Embryonic facial prominence (tissue), 1 donor: Measurements from ENCODE around the gene ZNF611.
A peak's percentile ranks its signal among the peaks of the same experiment; 100 is the strongest.
"Not testable (repeated sequence)": the region's sequence is repeated elsewhere in the genome, so short reads cannot be mapped to it uniquely, and the experiment has no call there.

ENCODE experiments used
- DNase-seq: peaks from one replicate; pipeline ENCODE4 v3.0.0-alpha.2; 2016; ENCODE audit errors: extremely low spot score

ZNF611 gene

GRCh38 chr19:52734893-52735661 is at the start of gene ZNF611:
TSS of gene ZNF611 (minus strand) at chr19:52735044. CDS start at chr19:52715894, 19,150 bp downstream.
- DNase-seq, result peak; percentile 82

DNA sequence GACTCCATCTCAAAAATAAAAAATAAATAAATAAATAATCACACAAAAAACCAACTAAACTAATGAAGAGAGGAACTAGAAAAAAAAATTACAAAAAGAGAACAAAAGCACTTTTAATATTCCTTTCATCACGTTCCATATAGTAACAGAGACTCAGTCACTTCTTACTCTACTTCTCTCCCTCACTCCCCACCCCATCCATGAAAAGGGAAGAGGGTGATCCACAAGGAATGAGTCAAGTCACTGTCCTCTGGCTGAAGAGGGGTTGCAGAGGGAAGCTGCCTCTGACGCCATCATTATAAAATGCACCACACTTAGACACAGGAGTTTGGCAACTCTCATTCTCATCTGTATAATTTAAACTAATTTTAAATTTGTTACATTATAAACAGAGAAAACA is 48.0 kb upstream of the ZNF611 start:
- not testable (repeated sequence) for DNase-seq

DNA sequence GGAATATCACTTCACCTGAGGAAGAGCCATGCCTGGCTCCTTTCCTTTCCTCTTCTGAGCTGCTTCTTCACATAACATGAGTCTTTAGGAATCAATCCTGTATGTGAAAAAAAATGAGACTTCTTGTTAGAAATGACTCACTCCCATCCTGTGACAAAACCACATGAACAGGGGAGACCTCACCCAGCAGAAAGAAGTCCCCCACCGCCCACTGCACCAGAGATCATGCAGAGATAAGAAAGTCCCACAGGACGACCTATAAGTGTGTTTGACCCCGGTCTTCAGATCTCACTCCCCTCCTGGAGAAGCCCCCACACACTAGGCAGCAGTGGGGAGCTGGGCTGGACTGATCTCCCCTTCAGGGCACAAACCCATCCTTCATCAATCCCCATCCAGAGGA is 44.0 kb upstream of the ZNF611 start:
- no peak for DNase-seq

DNA sequence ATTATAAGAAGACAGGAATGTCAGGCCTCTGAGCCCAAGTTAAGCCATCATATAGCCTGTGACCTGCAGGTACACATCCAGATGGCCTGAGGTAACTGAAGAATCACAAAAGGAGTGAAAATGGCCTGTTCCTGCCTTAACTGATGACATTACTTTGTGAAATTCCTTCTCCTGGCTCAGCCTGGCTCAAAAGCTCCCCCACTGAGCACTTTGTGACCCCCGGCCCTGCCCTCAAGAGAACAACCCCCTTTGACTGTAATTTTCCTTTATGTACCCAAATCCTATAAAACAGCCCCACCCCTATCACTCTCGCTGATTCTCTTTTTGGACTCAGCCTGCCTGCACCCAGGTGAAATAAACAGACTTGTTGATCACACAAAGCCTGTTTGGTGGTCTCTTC is 21.6 kb upstream of the ZNF611 start:
- not testable (repeated sequence) for DNase-seq

DNA sequence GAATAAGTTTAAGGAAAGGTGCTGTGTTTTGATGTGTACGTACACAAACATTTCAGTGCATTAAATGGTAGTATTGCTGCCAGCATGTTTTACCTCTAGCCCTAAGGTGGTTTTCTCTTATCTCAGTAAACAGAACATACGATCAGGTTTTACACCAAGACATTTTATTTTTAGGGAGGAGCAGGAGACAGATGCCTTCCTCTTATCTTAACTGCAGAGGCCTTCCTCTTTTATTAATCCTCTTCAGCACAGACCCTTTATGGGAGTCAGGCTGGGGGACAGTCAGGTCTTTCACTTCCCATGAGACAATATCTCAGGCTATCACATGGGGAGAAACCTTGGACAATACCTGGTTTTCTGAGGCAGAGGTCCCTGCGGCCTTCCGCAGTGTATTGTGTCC is 14.9 kb upstream of the ZNF611 start:
- no peak for DNase-seq

- no peak for DNase-seq
Measured at GRCh38 chr19:52748336-52748950, 13.6 kb upstream of the ZNF611 start.

DNA sequence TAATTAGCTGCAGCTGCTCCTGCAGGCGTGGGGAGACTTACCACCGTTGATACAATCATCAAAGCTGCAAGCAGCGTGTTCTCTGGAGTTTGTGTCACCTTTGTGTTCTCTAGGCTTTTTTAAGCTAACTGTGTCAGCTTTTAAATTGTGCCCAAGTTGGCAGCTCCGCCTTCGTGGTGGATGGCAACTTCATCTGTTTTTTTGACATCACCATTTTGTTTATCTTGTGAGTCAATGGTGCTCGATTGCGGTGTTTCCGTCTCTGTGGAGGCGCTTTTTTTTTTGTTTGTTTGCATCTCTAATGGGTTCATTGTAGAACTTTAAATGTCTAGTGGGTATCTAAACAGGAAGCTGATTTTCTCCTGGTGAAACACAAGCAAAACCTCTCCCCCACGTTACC is 11.1 kb upstream of the ZNF611 start:
- DNase-seq, result not testable (repeated sequence)

- DNase-seq, result no peak
Measured at GRCh38 chr19:52743091-52743490, 8.2 kb upstream of the ZNF611 start.

GRCh38 chr19:52742516-52742915 is 7.7 kb upstream of the ZNF611 start:
- DNase-seq, result no peak

- no peak for DNase-seq
Measured at GRCh38 chr19:52741951-52742485, 7.2 kb upstream of the ZNF611 start.

GRCh38 chr19:52741371-52741770 is 6.5 kb upstream of the ZNF611 start:
- not testable (repeated sequence) for DNase-seq

GRCh38 chr19:52739576-52739975 is 4.7 kb upstream of the ZNF611 start:
- no peak for DNase-seq

DNA sequence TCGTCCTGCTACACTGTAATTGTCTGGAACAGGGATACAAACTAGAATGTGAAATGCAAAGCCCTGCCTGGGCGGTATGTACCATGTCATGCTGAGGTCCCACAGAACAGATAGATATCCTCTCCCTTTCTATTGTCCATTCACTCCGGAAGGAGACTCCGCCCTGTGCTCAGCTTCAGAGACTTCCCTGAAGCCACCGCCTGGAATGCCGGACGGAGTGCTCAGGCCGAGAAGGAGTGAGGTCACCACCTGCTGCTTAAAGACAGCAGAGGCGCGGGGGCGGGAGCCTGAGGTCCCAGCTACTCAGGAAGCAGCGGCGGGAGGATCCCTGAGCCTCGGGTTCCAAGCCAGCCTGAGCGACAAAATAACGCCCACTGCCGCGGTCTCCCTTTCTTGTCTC is 890 bp upstream of the ZNF611 start:
- no peak for DNase-seq

DNA sequence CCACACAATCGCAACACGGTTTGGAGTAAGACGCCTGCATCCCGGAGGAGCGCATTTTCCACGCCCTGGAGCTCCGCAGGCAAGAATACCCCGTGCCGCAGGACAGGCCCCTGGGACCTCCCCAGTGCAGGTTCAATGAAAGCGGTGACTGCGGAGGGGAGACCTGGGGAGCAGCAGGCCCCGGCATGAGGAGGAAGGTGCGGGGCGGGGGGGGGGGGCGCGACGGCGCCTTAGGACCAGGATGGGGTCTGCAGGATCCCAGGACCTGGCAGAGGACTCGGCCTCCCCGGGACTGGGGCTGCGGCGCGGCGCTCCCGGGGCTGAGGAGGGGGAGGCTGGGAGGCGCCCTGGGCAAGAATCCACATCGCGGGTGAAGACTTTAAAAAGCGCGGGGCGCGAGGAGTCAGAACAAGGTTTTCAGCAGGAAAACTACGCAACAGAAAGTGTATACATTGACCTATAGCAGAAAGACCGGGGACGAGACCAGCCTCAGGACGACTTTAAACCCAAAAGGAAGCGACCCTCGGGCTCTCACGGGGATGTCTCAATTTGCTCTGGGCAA is 432 bp downstream of the ZNF611 start:
- no peak for DNase-seq

- not testable (repeated sequence) for DNase-seq
Measured at GRCh38 chr19:52726051-52726450, 8.8 kb downstream of the ZNF611 start.

DNA sequence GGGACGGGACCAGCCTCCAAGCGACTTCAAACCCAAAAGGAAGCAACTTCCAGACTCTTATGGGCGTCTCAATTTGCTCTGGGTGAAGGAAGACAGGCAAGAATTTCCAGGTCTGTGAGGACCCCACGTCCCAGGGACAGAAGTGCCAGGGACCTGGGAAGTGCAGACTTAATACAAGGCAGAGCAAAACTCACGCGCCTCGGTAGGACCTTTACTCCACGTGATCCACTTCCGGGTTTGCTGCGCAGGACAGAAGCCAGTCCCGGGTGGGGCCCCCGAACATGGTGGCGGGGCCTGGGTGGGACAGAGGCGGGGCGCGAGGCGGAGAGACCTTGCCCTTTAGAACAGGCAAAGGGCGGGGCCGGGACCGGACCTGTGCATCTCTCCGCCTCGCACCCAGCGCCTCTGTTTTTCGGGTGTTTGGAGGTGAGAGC is 9.3 kb downstream of the ZNF611 start:
- DNase-seq, result no peak

DNA sequence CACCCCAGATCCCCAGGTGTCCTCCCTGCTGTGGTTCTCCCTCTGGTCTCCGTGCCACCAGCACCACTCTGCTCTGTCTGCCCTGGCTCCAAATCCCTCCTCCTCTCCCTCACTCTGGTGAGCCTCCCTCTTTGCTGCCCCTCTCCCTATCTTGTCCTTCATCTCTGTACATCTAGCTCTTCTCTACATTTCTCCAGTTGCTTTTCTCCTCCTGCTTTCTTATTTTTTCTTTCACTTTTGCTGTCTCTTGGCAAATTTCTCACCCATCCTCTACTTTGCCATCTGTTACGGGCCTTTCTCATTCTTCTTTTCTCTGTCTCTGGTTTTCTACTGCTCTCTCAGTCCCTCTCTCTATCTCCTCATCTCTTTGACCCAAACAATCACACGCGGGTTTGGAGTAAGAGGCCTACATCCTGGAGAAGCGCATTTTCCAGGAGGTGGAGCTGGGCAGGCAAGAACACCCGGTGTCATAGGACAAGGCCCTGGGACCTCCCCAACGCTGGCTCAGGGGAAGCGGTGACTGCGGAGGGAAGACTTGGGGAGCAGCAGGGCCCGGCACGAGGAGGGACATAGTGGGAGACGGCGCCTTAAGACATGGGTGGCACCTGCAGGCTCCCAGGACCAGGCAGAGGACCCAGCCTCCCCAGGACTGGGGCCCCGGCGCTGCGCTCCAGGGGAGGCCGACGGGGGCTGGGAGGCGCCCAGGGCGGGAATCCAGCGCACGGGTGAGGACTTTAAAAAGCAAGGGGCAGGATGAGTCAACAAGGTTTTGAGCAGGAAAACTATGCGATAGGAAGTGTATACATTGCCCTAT is 9.9 kb downstream of the ZNF611 start:
- no peak for DNase-seq

DNA sequence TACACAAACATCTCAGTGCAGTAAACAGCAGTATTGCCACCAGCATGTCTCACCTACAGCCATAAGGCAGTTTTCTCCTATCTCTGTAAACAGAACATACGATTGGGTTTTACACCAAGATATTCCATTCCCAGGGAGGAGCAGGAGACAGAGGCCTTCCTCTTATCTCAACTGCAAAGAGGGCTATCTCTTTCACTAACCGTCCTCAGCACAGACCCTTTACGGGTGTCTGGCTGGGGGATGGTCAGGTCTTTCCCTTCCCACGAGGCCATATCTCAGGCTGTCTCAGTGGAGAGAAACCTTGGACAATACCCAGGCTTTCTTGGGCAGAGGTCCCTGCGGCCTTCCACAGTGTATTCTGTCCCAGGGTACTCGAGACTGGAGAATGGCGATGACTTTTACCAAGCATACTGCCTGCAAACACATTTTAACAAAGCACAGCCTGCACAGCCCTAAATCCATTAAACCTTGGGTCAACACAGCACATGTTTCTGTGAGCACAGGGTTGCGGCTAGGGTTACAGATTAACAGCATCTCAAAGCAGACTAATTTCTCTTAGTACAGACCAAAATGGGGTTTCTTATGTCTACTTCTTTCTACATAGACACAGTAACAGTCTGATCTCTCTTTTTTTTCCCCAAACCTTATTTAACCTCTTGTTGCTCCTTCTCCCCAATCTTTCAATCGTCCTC is 10.8 kb downstream of the ZNF611 start:
- DNase-seq, result not testable (repeated sequence)

DNA sequence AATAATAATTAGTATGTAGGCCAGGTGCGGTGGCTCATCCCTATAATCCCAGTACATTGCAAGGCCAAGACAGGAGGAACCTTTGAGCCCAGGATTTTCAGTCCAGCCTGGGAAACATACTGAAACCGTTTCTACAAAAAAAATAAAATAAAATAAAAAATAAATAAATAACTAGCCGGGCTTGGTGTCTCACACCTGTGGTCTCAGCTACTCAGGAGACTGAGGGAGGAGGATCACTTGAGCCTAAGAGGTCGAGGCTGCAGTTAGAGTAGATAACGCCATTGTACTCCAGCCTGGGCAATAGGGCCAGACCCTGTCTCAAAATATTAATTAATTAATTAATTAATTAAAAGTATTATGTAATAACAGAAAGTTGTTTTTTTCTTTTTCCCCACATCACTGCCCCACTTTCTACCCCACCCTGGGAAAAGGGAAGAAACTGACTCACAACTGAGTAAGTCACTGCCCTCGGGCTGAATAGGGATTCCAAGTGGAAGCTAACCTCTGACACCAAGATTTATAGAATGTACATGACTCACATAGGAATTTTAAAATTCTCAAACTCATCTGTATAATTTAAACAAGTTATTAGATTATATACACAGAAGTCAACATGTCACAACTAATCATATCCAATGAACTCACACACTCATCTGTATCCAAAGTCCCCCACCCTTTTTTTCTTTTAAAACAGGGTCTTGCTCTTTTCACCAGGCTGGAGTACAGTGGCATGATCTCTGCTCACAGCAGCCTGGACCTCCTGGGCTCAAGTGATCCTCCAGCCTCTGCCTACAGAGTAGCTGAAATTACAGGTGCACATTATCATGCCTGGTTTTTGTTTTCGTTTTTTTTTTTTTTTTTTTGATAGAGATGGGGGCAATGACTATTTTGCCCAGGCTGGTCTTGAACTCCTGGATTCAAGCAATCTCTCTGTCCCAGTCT is 12.5 kb downstream of the ZNF611 start:
- DNase-seq, result no peak

GRCh38 chr19:52720541-52720940 is 14.3 kb downstream of the ZNF611 start:
- DNase-seq, result not testable (repeated sequence)
